Measurements from ENCODE around the gene AGPS.
A peak's percentile ranks its signal among the peaks of the same experiment; 100 is the strongest.
"Not testable (repeated sequence)": the region's sequence is repeated elsewhere in the genome, so short reads cannot be mapped to it uniquely, and the experiment has no call there.

The AGPS gene

DNA sequence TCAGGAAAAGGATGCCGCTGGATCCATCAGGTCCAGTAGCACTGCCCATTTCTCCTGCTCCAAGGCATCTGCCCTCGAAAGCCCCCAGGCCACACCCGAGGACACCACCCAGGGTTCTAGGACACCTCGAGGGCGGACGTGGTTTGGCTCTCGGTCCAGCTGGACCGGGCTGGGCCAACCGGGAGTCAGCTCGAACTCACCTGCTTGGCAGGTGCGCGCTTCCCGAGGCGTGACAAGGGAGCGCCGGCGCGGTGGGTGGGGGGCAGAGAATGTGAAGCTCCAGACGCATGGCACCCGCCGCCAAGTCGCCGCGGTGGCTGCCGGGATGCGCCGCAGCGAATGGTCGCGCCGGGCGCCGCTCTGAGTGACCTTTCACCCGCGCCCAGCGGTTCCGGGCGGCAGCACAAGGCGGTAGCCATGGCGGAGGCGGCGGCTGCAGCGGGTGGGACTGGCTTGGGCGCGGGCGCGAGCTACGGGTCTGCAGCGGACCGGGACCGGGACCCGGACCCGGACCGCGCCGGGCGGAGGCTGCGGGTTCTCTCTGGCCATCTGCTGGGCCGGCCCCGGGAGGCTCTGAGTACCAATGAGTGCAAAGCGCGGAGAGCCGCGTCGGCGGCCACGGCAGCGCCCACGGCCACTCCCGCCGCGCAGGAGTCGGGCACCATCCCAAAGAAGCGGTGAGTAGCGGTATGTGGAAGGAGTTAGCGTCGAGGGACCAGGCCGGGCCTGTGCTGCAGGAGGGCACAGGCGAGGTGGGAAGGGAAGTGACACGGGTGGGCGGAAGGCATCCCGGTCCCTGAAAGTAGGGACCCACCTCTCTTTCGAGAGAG, at the start of gene AGPS:
Gene AGPS (plus strand): TSS at position 401 of the 830 bp plus-strand sequence. CDS start 17 bp downstream, at position 418.
- peak; percentile 76 for DNase-seq

- DNase-seq = no peak
Observed at GRCh38 chr2:177343773-177344172, 48.8 kb upstream of the AGPS start.

DNA sequence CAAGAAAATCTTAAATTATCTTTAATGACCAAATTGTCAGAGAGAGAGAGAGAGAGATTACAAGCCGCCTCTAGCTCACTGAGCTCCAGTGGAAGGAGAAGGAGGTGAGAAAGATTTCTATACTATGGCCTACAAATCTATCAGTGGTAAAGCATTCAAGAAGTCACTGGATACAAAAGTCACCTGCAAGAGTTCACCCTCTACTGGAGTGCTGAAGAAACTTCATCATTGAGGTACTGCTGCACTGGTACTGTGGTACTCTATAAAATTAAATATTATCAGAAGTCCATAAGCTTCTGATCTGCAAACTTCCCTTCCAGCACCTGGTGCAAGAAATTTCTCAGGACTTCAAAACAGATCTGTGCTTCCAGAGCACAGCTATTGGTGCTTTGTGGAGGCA, 48.3 kb upstream of the AGPS start:
- no peak for DNase-seq

DNA sequence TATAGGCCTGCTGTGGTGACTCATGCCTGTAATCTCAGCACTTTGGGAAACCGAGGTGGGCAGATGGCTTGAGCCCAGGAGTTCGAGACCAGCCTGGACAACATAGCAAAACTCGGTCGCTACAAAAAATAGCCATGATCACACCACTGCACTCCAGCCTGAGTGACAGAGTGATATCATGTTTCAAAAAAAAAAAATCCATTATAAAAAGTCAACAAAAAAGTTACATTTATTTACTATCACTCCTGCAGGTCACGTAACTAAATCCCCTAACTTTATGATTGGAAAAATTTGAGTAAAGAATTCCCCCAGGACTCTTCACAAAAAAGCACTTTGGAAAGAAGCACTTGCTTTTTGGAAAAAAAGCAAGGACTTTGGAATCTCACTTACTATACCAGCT, 46.4 kb upstream of the AGPS start:
- DNase-seq = no peak

- no peak for DNase-seq
Observed at GRCh38 chr2:177347570-177347969, 45.0 kb upstream of the AGPS start.

DNA sequence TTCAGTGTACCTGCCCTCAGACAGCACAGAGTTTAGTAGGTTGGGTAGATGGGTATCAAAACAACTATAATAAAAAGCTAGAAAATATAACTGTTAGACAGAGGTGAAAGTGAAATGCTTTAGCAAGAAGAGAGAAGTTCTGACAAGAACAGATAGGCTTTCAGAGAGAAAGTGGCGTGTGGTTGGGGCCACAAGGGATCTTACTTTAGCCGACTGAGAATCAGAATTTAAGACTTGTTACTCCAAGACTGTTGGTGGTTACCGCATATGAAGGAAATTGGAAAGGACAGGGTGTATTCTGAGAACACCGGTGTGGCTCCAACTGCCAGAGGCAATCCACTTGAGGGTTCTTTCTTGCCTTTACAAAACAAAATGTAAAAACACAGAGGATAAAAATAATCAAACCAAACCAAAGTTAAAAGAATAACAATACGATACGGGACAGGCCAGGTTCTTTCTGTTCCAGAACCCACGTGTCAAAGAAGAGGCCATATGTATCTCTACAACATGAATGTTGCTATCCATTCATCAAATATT, 44.4 kb upstream of the AGPS start:
- no peak for DNase-seq

DNA sequence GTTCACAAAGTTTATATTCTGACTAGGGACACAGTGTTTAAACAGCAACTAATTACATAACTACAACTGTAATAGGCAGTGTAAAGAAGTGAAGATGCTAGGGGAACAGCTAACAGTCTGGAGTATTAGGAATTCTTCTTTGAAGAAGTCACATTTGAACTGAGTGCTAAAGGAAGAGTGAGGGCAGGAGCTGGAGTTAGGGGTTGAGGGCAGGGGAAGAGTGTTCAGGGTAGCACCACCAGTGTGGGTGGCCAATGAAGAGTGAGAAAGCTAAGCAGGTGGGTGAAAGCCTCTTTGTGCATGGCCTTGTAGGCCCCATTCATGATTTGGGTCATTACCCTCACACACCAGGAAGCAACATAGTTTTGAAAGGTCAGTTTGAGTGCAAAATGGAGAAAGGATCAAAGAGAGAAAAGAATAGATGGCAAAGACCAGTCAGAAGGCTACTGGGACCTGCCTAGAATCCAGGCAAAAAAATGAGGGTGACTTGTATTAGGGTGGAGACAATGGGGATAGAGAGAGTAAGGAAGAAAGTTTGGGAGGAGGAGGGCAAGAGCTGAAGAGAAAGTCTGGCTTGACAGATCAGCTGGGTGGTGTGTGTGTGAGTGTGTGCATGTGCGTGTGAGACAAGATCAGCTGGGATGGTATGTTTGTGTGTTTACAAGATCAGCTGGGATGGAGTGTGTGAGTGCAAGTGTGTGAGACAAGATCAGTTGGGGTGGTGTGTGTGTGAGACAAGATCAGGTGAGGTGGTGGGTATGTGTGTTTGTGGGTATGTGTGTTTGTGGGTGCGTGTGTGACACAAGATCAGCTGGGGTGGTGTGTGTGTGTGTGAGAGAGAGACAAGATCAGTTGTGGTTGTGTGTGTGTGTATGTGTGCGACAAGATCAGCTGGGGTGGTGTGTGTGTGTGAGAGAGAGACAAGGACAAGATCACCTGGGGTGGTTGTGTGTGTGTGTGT, 43.6 kb upstream of the AGPS start:
- DNase-seq = no peak

GRCh38 chr2:177350624-177351023, 41.9 kb upstream of the AGPS start:
- not testable (repeated sequence) for DNase-seq

DNA sequence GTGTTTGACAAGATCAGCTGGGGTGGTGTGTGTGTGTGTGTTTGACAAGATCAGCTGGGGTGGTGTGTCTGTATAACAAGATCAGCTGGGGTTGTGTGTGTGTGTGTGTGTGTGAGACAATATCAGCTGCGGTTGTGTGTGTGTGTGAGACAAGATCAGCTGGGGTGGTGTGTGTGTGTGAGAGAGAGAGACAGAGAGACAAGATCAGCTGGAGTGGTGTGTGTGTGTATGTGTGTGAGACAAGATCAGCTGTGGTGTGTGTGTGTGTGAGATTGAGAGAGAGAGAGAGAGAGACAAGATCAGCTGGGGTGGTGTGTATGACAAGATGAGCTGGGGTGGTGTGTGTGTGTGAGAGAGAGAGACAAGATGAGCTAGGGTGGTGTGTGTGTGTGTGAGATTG, 41.5 kb upstream of the AGPS start:
- not testable (repeated sequence) for DNase-seq

GRCh38 chr2:177352441-177353186, 40.0 kb upstream of the AGPS start:
- DNase-seq = no peak

DNA sequence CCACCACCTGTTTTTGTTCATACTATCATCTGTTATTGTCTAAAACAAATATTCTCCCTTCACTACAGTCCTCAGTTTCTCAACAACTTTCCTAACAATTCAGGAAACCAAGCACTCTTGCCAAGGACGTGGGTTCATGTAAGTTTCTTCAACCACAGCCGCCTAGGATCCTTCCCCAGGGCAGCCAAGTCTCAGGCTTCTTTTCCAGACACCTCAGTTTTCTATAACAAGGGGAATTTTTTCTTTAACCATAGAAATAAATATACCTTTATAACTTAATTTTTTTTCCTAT, 39.4 kb upstream of the AGPS start:
- DNase-seq = no peak

GRCh38 chr2:177354541-177354940, 38.0 kb upstream of the AGPS start:
- DNase-seq = not testable (repeated sequence)

DNA sequence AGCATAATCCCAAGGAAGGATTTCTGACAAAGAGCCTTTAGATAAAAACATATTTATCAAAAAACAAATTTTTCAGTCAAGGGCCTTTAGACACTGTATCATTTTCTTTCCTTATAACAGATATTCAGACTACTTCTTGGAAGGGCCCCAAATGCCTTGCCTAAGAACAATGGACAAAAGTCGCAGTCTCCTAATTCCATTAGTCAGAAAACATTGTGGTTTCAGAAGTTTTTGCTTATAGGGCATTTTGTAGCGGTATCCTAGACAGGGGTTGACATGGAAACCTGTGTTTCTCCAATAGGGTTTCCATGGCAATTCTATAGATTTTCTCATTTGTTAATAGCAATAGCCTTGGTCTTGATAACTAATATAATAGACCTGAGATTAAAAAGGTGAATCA, 36.7 kb upstream of the AGPS start:
- DNase-seq = no peak

DNA sequence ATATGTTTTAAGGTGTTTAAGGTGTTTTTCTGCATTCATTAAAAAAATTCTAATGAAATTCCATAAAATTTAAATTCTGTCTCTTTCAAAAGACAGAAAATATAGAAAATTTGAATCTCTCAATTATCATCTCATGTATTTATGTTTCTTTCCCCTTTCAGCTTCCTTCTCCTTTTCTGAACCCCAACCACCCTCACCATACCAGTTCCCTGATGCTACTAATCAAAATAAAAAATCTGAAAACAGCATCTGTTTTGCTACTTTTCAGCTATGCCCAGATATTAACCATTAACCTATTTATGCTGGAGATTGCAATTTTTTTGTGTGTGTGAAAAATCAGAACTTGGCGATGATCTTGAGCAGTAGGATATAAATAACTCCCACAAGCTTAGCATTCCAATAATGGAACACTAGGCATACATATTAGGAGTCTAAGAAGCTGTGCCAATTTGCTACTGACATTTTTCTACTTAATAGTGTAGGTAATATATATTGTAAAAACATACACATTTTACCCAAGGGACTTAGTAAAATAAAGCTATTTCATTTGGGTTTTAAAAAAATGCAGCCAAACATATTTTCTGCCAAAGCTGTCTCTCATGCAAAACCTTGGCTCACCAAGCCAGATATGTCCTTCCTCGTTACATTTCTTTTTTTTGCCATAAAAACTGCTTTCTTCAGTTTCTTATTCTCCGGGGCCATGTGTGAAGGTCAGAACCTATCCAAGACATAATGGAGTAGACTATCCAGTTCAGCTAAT, 32.6 kb upstream of the AGPS start:
- DNase-seq = no peak

DNA sequence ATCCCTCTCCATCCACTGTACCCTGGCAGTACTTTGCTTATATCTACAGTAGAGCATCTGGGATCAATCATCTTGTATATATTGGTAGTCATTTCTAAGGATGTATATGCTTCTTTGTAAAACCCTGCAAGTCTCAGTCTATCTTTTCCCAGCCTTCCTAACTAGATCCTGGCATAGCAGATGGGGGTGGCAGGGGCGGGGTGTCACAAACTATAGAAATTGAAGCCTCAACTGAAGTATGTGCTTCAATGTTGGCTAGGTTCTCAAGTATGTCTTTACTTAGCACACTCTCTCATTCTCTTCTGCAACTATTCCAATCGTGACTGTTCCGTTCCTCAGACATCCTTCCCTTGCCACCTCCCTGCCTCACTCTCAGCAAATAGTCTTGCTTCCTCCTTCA, 30.1 kb upstream of the AGPS start:
- DNase-seq = no peak

GRCh38 chr2:177363332-177363731, 29.2 kb upstream of the AGPS start:
- no peak for DNase-seq

DNA sequence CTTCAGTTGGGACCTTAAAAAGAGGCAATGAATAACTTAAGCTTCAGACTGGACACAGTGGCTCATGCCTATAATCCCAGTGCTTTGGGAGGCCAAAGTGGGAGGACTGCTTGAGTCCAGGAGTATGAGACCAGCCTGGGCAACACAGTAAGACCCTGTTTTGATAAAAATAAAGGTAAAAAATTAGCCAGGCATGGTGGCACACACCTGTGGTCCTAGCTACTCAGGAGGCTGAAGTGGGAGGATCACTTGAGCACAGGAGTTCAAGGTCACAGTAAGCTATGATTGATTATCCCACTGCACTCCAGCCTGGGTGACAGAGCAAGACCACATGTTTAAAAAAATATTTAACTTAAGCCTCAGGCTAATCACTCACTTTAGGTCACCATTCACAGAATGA, 26.8 kb upstream of the AGPS start:
- not testable (repeated sequence) for DNase-seq

DNA sequence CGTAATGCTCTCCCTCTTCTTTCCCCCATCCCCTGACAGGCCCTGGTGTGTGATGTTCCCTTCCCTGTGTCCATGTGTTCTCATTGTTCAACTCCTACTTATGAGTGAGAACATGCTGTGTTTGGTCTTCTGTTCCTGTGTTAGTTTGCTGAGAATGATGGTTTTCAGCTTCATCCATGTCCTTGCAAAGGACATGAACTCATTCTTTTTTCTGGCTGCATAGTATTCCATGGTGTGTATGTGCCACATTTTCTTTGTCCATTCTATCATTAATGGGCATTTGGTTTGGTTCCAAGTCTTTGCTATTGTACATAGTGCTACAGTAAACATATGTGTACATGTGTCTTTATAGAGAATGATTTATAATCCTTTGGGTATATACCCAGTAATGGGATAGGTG, 24.6 kb upstream of the AGPS start:
- DNase-seq = not testable (repeated sequence)

DNA sequence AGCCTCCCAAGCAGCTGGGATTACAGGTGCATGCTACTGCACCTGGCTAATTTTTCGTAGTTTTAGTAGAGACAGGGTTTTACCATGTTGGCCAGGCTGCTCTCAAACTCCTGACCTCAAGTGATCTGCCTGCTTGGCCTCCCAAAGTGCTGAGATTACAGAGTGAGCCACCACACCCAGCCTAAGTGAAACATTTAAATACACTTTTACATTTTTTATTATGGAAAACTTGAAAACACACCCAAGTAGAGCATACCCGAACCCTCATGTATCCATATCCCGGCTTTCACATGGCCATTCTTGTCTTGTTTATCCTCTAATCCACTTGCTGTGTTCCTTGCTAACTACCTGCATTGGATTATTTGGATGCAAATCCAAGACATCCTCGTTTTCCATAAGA, 13.2 kb upstream of the AGPS start:
- no peak for DNase-seq

- no peak for DNase-seq
Observed at GRCh38 chr2:177380181-177380580, 12.4 kb upstream of the AGPS start.

- no peak for DNase-seq
Observed at GRCh38 chr2:177383935-177384334, 8.6 kb upstream of the AGPS start.

DNA sequence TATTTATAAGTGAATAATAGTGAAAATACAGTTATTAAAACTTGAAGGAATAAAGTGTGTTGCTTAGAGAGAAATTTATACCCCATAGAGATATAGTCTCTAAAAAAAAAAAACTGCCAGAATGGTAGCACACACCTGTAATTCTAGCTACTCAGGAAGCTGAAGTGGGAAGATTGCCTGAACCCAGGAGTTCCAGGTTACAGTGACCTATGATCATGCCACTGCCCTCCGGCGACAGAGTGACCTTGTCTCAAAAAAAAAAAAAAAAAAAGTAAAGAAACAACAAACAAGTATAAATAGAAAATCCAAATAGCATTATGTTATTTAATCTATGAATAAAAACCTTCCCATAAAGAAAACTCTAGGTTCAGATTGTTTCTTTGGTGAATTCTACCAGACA, 7.4 kb upstream of the AGPS start:
- DNase-seq = no peak
